ACC112 (cell line): ENCODE data around the gene RPP25.
"Not testable (repeated sequence)": the region's sequence is repeated elsewhere in the genome, so short reads cannot be mapped to it uniquely, and the experiment has no call there.

Source experiments
- H2AFZ ChIP-seq: fragments of 200-600 bp; sonication (generic); one replicate; pipeline ENCODE4 v1.6.0; 2017; ENCODE audit warnings: antibody characterized with exemption, low read length; ENCODE audit not compliant: unreplicated experiment
- H3K27ac ChIP-seq: fragments of 200-600 bp; sonication (generic); 2 replicates; pipeline ENCODE4 v1.5.1; 2014; ENCODE audit warnings: low read depth, mild to moderate bottlenecking, antibody characterized with exemption, low read length, moderate library complexity
- H3K27me3 ChIP-seq: fragments of 200-600 bp; sonication (generic); 2 replicates; pipeline ENCODE4 v1.6.1; 2014; ENCODE audit warnings: mild to moderate bottlenecking, antibody characterized with exemption, low read length, moderate library complexity, mixed read lengths; ENCODE audit not compliant: insufficient read depth
- H3K36me3 ChIP-seq: fragments of 200-600 bp; sonication (generic); 2 replicates; pipeline ENCODE4 v1.6.1; 2016; ENCODE audit warnings: mild to moderate bottlenecking, antibody characterized with exemption, low read length, moderate library complexity, mixed read lengths; ENCODE audit not compliant: insufficient read depth
- H3K4me1 ChIP-seq: fragments of 200-600 bp; sonication (generic); one replicate; pipeline ENCODE4 v1.6.1; 2016; ENCODE audit warnings: low read length, mixed read lengths; ENCODE audit not compliant: insufficient read depth, unreplicated experiment, control insufficient read depth
- H3K4me3 ChIP-seq: fragments of 200-600 bp; sonication (generic); 2 replicates; pipeline ENCODE4 v1.5.1; 2014; ENCODE audit warnings: mild to moderate bottlenecking, low read depth, low read length
- H3K79me2 ChIP-seq: fragments of 200-600 bp; sonication (generic); one replicate; pipeline ENCODE4 v1.6.0; 2016; ENCODE audit warnings: low read length; ENCODE audit not compliant: control insufficient read depth, unreplicated experiment, insufficient read depth

Gene RPP25

GRCh38 chr15:74955017-74955416 is 1.6 kb downstream of the RPP25 start:
- Histone ChIP-seq H3K79me2 (peaks cover 53% of the 10 kb centered on the region), H3K27me3 (no peaks in the 10 kb centered on the region), H3K27ac (no peak overlapping the region), H3K4me3 (peak overlapping the region; percentile 99), H3K36me3 (no peaks in the 10 kb centered on the region), H3K4me1 (peaks cover 23% of the 10 kb centered on the region), H2AFZ (no peak overlapping the region)

DNA sequence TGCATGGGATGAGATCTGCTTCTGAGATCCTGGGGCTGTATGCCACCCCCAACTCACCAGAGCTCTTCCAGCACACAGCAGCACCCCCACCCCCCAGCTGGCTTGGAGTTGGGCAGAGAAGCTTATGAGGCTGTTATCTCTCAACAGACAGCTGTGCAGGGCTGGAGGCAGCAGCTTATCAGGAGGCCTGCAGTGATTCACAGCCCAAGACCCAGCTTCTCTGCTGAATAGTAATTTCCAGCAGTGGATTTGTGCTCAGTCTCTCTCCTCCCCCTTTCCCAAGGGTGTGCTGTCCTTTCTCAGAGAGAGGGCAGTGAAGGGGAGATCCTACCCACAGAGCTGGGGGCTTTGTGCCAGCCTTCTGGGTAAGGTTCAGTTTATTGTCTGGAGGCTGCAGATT is 2.1 kb downstream of the RPP25 start:
- Histone ChIP-seq H3K4me1 (peaks cover 18% of the 10 kb centered on the region), H3K79me2 (peaks cover 48% of the 10 kb centered on the region), H2AFZ (no peak overlapping the region), H3K36me3 (no peaks in the 10 kb centered on the region), H3K27ac (no peak overlapping the region), H3K27me3 (no peaks in the 10 kb centered on the region), H3K4me3 (peak overlapping the region; percentile 99)

DNA sequence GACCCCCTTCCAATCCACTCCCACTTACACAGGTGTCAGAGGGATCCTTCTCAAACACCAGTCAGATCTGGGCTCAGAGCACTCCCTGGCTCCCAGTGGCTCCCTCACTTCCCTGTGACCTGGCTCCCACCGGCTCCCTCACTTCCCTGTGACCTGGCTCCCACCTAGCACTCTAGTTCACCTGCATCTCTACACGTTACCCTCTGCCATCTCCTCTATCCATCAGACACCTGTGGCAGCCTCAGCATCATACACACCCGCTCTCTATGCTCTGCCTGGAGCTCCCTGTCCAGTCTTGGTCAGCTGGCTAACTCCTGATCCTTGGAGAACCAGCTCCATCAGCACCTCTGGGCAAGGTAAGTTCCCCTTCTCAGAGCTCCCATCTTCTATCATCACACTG is 5.6 kb downstream of the RPP25 start:
- Histone ChIP-seq H3K4me1 (peaks cover 15% of the 10 kb centered on the region), H3K79me2 (peaks cover 29% of the 10 kb centered on the region), H3K36me3 (no peaks in the 10 kb centered on the region), H3K4me3 (no peak overlapping the region), H2AFZ (no peak overlapping the region), H3K27me3 (no peaks in the 10 kb centered on the region), H3K27ac (no peak overlapping the region)

DNA sequence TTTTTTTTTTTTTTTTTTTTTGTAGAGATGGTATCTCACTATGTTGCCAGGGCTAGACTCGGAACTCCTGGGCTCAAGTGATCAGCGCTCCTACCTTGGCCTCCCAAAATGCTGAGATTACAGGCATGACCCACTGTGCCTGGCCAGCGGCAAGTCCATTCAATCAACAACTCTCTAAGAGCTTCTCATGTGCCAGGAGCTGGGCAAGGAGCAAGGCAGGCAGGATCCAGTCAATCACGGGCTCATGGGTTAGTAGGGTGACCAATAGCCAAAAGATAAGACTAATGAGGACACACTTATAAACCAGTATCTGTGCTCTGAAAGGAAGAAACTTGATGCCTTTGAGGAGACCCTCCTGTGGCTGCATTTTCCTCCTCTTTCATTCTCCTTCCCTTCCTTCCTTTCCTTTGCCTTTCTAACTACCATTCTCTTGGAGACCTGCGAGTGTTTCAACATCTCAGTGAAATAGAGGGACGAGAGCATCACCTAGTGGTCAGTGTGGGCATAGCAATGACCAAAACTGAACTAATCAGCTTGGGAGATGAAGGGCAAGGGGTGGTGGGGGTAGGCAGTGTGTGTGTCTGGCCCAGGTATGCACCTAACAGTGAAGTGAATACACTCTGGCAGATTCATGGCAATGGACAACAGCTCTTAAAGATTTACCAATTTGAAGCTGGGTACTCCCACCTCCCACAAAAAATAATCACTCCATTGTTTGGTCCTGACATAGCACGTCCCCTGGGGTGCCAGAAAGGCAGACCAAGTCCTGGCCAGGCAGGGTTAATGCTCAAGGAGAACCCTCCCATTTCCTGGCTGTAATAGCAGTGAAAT is 6.3 kb downstream of the RPP25 start:
- Histone ChIP-seq H2AFZ (no peak overlapping the region), H3K27ac (no peak overlapping the region)

GRCh38 chr15:74937590-74938371 is 18.8 kb downstream of the RPP25 start, which contains the start of gene COX5A:
TSS of gene COX5A (minus strand) at chr15:74938073. CDS start at chr15:74938014, 59 bp downstream.
- no peaks in the 10 kb centered on the region for H3K27me3 ChIP-seq
- peaks cover 49% of the 10 kb centered on the region for H3K79me2 ChIP-seq

More for the DNA sequence above, 6.3 kb downstream of the RPP25 start:
- Histone ChIP-seq H3K4me3 (no peak overlapping the region), H3K4me1 (peaks cover 15% of the 10 kb centered on the region), H3K27me3 (no peaks in the 10 kb centered on the region), H3K36me3 (no peaks in the 10 kb centered on the region), H3K79me2 (peaks cover 22% of the 10 kb centered on the region)

GRCh38 chr15:74937272-74937589 is 19.3 kb downstream of the RPP25 start:
- H2AFZ ChIP-seq = peak overlapping the region; percentile 76

More at GRCh38 chr15:74937590-74938371, 18.8 kb downstream of the RPP25 start, which contains the start of gene COX5A:
- Histone ChIP-seq H3K4me3 (peak within 1 kb of the TSS; percentile 94), H3K4me1 (peaks cover 12% of the 10 kb centered on the region), H3K27ac (peak within 1 kb of the TSS; percentile 65), H3K36me3 (peaks cover 3% of the 10 kb centered on the region; the same call in 1 of the 2 replicates), H2AFZ (peak within 1 kb of the TSS; percentile 76)

GRCh38 chr15:74935193-74935592 is 21.4 kb downstream of the RPP25 start:
- peaks cover 71% of the 10 kb centered on the region for H3K79me2 ChIP-seq
- not testable (repeated sequence) for H3K27ac ChIP-seq, H3K4me3 ChIP-seq, H3K27me3 ChIP-seq, H3K36me3 ChIP-seq, H2AFZ ChIP-seq
- H3K4me1 ChIP-seq = peaks cover 12% of the 10 kb centered on the region

More at GRCh38 chr15:74937272-74937589, 19.3 kb downstream of the RPP25 start:
- Histone ChIP-seq H3K27me3 (no peaks in the 10 kb centered on the region), H3K4me3 (peak overlapping the region; percentile 94), H3K79me2 (peaks cover 55% of the 10 kb centered on the region), H3K36me3 (peaks cover 3% of the 10 kb centered on the region; the same call in 1 of the 2 replicates), H3K4me1 (peaks cover 12% of the 10 kb centered on the region), H3K27ac (peak overlapping the region; percentile 65; the same call in 1 of the 2 replicates)

DNA sequence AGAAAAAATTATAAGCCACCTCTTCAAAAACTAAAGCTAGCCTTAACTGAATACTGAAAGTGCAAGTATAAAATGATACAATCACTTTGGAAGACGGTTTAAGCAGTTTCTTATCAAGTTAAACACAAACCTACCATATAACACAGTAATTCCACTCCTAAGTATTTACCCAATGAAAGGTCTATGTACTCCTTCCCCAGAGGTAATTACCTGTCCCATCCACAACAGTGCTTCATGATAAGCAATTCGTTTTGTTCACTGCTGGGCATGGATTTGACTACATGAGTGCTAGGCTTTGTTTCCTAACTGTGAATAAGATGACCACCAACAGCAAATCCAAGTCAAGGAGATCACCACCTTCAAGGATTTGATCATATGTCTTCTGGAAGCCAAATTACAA is 23.0 kb downstream of the RPP25 start:
- H3K4me3 ChIP-seq = no peak overlapping the region
- H3K4me1 ChIP-seq = peaks cover 12% of the 10 kb centered on the region
- H3K36me3 ChIP-seq = peaks cover 16% of the 10 kb centered on the region
- no peaks in the 10 kb centered on the region for H3K27me3 ChIP-seq
- H3K27ac ChIP-seq = no peak overlapping the region
- H2AFZ ChIP-seq = no peak overlapping the region
- peaks cover 80% of the 10 kb centered on the region for H3K79me2 ChIP-seq

- H3K4me3 ChIP-seq = no peak overlapping the region
- H2AFZ ChIP-seq = no peak overlapping the region
- no peak overlapping the region for H3K27ac ChIP-seq
- peaks cover 47% of the 10 kb centered on the region for H3K79me2 ChIP-seq
- H3K27me3 ChIP-seq = no peaks in the 10 kb centered on the region
- peaks cover 4% of the 10 kb centered on the region for H3K4me1 ChIP-seq
- H3K36me3 ChIP-seq = peaks cover 27% of the 10 kb centered on the region
These were observed 27.8 kb downstream of the RPP25 start for GRCh38 chr15:74928771-74929198.

DNA sequence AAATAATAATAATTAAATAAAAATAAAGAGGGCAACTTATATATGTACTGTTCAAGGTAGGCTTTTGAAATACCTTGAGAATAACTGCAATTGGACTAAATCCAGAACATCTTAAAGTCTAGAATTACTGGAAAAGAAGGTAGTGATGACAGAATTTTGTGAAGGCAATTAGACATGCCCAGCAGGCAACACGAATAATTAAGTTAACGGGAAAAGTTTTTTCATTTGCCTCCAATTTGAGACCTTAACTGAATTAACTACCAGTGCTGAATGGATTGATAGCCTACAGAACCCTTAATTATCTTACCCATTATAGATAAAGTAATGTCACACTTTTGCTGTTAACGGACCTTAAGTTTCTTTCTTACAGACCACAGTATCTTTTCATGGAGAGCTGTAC is 32.0 kb downstream of the RPP25 start:
- peaks cover 34% of the 10 kb centered on the region for H3K36me3 ChIP-seq
- H3K27ac ChIP-seq = no peak overlapping the region
- no peaks in the 10 kb centered on the region for H3K27me3 ChIP-seq
- no peak overlapping the region for H2AFZ ChIP-seq
- peaks cover 14% of the 10 kb centered on the region for H3K79me2 ChIP-seq
- no peaks in the 10 kb centered on the region for H3K4me1 ChIP-seq
- no peak overlapping the region for H3K4me3 ChIP-seq
